Aortic smooth muscle cell (primary cell): ENCODE data around the gene CHD2. TPM values are rescaled to one million over a fixed set of nuclear protein-coding genes. Genes with fewer than 3 reads are reported as not detected.

ENCODE experiments used
- total RNA-seq: library from RNA; depleted of rRNA; stranded (reverse); fragments of >200 nt; gene quantifications from 2 replicates; pipeline ENCODE4 v1.2.3, GENCODE V29; 2014

CHD2 gene
- total RNA-seq, result 62.5 and 72.1 TPM in 2 replicates

GRCh38 chr15:92899948-92900730 lies at the start of gene CHD2:
TSS of gene CHD2 (plus strand) at chr15:92900324. CDS start at chr15:92901238, 914 bp downstream.

Other genes with a start within 250 kb of the CHD2 start
- 4.4 and 5.0 TPM in 2 replicates for gene FAM174B, start 244.5 kb upstream of the CHD2 start, total RNA-seq
- gene RGMA, start 188.9 kb downstream of the CHD2 start, total RNA-seq, result 0.40 and 0.99 TPM in 2 replicates